HEK293 (cell line): ENCODE results near the gene NOP56.

Source experiments
- GFI1B ChIP-seq: fragments of 450-650 bp; formaldehyde crosslinking; IDR thresholded peaks from 2 replicates; pipeline ENCODE4 v1.5.1; 2016; ENCODE audit warnings: missing biosample characterization, missing genetic modification characterization
- GLIS1 ChIP-seq: fragments of 450-650 bp; formaldehyde crosslinking; IDR thresholded peaks from 2 replicates; pipeline ENCODE4 v1.5.1; 2016; ENCODE audit warnings: missing biosample characterization, missing genetic modification characterization
- SP2 ChIP-seq: fragments of 450-650 bp; formaldehyde crosslinking; IDR thresholded peaks from 2 replicates; pipeline ENCODE4 v1.5.1; 2016; ENCODE audit warnings: missing biosample characterization, missing genetic modification characterization
- ZBTB7A ChIP-seq: fragments of 450-650 bp; formaldehyde crosslinking; IDR thresholded peaks from 2 replicates; pipeline ENCODE4 v1.5.1; 2016; ENCODE audit warnings: low read depth, missing biosample characterization, missing genetic modification characterization
- ZFP37 ChIP-seq: fragments of 450-650 bp; formaldehyde crosslinking; IDR thresholded peaks from 2 replicates; pipeline ENCODE4 v1.5.1; 2016; ENCODE audit warnings: missing biosample characterization, missing genetic modification characterization
- ZFP69B ChIP-seq: fragments of 450-650 bp; formaldehyde crosslinking; IDR thresholded peaks from 2 replicates; pipeline ENCODE4 v1.5.1; 2016; ENCODE audit warnings: missing biosample characterization, missing genetic modification characterization
- ZNF132 ChIP-seq: fragments of 450-650 bp; formaldehyde crosslinking; IDR thresholded peaks from 2 replicates; pipeline ENCODE4 v1.5.1; 2017; ENCODE audit warnings: missing biosample characterization, missing genetic modification characterization, borderline replicate concordance
- ZNF175 ChIP-seq: fragments of 450-650 bp; formaldehyde crosslinking; IDR thresholded peaks from 2 replicates; pipeline ENCODE4 v1.5.1; 2016; ENCODE audit warnings: missing biosample characterization, missing genetic modification characterization
- ZNF214 ChIP-seq: fragments of 450-650 bp; formaldehyde crosslinking; IDR thresholded peaks from 2 replicates; pipeline ENCODE4 v1.5.1; 2017; ENCODE audit warnings: missing biosample characterization, mild to moderate bottlenecking, missing genetic modification characterization, borderline replicate concordance
- ZNF221 ChIP-seq: fragments of 450-650 bp; formaldehyde crosslinking; IDR thresholded peaks from 2 replicates; pipeline ENCODE4 v1.5.1; 2017; ENCODE audit warnings: missing biosample characterization, missing genetic modification characterization, borderline replicate concordance
- ZNF239 ChIP-seq: fragments of 450-650 bp; formaldehyde crosslinking; IDR thresholded peaks from 2 replicates; pipeline ENCODE4 v1.5.1; 2016; ENCODE audit warnings: missing biosample characterization, missing genetic modification characterization
- ZNF24 ChIP-seq: fragments of 450-650 bp; formaldehyde crosslinking; IDR thresholded peaks from 2 replicates; pipeline ENCODE4 v1.5.1; 2016; ENCODE audit warnings: missing biosample characterization, missing genetic modification characterization
- ZNF266 ChIP-seq: fragments of 450-650 bp; formaldehyde crosslinking; IDR thresholded peaks from 2 replicates; pipeline ENCODE4 v1.5.1; 2016; ENCODE audit warnings: missing biosample characterization, missing genetic modification characterization, low read depth
- ZNF341 ChIP-seq: fragments of 450-650 bp; formaldehyde crosslinking; IDR thresholded peaks from 2 replicates; pipeline ENCODE4; 2016; ENCODE audit warnings: low read depth, missing biosample characterization, missing genetic modification characterization
- ZNF354C ChIP-seq: fragments of 450-650 bp; formaldehyde crosslinking; IDR thresholded peaks from 2 replicates; pipeline ENCODE4 v1.5.1; 2016; ENCODE audit warnings: missing biosample characterization, missing genetic modification characterization, low read depth, borderline replicate concordance
- ZNF560 ChIP-seq: fragments of 450-650 bp; formaldehyde crosslinking; IDR thresholded peaks from 2 replicates; pipeline ENCODE4 v1.5.1; 2017; ENCODE audit warnings: missing biosample characterization, missing genetic modification characterization, borderline replicate concordance
- ZNF596 ChIP-seq: fragments of 450-650 bp; IDR thresholded peaks from 2 replicates; pipeline ENCODE4 v1.5.0; 2018; ENCODE audit warnings: missing biosample characterization, mild to moderate bottlenecking, missing genetic modification characterization, moderate library complexity
- ZNF629 ChIP-seq: fragments of 450-650 bp; formaldehyde crosslinking; IDR thresholded peaks from 2 replicates; pipeline ENCODE4 v1.5.1; 2017; ENCODE audit warnings: missing biosample characterization, missing genetic modification characterization
- ZNF791 ChIP-seq: fragments of 450-650 bp; formaldehyde crosslinking; IDR thresholded peaks from 2 replicates; pipeline ENCODE4 v1.5.1; 2016; ENCODE audit warnings: missing biosample characterization, missing genetic modification characterization
- ZXDB ChIP-seq: fragments of 450-650 bp; formaldehyde crosslinking; IDR thresholded peaks from 2 replicates; pipeline ENCODE4 v1.5.1; 2016; ENCODE audit warnings: missing biosample characterization, missing genetic modification characterization
- TF ChIP-seq, protein P1 (sequence below): fragments of 450-650 bp; formaldehyde crosslinking; conservative IDR thresholded peaks from 2 replicates; pipeline ENCODE4 v1.5.1; 2016; ENCODE audit warnings: low read depth, missing biosample characterization, missing genetic modification characterization
- TF ChIP-seq, protein P2 (sequence below): fragments of 450-650 bp; formaldehyde crosslinking; IDR thresholded peaks from 2 replicates; pipeline ENCODE4 v1.5.1; 2017; ENCODE audit warnings: missing biosample characterization, missing genetic modification characterization
- TF ChIP-seq, protein P3 (sequence below): IDR thresholded peaks from 2 replicates; pipeline ENCODE4 v1.6.1; 2011; ENCODE audit warnings: mild to moderate bottlenecking, low read depth, low read length, borderline replicate concordance
- TF ChIP-seq, protein P4 (sequence below): fragments of 450-650 bp; formaldehyde crosslinking; IDR thresholded peaks from 2 replicates; pipeline ENCODE4 v1.5.1; 2016; ENCODE audit warnings: missing biosample characterization, missing genetic modification characterization, borderline replicate concordance
- TF ChIP-seq, protein P5 (sequence below): fragments of 450-650 bp; formaldehyde crosslinking; IDR thresholded peaks from 2 replicates; pipeline ENCODE4 v1.5.1; 2016; ENCODE audit warnings: missing biosample characterization, missing genetic modification characterization
- TF ChIP-seq, protein P6 (sequence below): fragments of 450-650 bp; formaldehyde crosslinking; IDR thresholded peaks from 2 replicates; pipeline ENCODE4 v1.5.1; 2016; ENCODE audit warnings: missing biosample characterization, missing genetic modification characterization

NOP56 gene

DNA sequence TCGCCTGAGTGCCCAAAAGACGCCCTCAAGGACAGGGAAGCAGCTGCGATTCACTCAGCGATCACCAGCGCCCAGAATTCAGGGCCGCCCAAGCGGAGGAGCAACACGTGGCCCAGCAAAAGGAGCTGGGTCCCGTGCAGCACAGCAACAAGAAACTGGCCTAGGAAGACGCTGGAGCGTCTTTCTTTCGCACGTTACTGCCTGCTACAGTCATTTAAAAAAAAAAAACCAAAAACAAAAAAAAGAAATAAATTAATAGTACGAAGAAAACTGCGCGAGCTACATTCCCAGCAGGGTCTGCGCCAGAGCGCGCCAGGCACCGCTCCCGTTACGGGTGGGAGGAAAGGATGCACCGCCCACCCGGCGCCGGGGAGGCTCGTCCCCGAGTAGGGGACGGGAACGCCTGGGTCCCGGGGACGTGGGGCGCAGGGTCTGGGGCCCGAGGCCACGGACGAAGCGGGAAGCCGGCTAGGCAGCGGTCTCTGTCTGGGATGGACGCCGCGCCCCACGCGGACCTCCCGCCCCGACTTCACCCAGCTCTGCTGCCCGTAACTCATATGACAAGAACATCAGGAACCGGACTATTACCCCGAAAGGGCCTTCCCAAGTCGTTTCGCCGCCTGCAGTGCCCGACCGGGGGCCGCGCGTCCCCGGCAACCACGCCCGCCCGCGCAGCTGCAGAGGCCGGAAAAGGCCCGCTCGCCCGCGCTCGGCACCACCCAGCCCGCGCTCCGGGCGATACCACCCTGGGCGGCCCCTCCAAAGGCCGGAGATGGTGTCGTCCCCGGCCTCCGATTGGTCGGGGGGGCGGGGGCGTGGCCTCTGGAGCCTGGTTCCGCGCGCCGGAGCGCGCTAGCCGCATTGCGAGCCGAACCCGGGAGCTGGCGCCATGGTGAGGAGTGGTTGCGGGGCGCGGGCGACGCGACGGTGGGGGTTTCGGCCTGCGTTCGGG lies at the start of gene NOP56 (continued):
- TF ChIP-seq, protein P1, sequence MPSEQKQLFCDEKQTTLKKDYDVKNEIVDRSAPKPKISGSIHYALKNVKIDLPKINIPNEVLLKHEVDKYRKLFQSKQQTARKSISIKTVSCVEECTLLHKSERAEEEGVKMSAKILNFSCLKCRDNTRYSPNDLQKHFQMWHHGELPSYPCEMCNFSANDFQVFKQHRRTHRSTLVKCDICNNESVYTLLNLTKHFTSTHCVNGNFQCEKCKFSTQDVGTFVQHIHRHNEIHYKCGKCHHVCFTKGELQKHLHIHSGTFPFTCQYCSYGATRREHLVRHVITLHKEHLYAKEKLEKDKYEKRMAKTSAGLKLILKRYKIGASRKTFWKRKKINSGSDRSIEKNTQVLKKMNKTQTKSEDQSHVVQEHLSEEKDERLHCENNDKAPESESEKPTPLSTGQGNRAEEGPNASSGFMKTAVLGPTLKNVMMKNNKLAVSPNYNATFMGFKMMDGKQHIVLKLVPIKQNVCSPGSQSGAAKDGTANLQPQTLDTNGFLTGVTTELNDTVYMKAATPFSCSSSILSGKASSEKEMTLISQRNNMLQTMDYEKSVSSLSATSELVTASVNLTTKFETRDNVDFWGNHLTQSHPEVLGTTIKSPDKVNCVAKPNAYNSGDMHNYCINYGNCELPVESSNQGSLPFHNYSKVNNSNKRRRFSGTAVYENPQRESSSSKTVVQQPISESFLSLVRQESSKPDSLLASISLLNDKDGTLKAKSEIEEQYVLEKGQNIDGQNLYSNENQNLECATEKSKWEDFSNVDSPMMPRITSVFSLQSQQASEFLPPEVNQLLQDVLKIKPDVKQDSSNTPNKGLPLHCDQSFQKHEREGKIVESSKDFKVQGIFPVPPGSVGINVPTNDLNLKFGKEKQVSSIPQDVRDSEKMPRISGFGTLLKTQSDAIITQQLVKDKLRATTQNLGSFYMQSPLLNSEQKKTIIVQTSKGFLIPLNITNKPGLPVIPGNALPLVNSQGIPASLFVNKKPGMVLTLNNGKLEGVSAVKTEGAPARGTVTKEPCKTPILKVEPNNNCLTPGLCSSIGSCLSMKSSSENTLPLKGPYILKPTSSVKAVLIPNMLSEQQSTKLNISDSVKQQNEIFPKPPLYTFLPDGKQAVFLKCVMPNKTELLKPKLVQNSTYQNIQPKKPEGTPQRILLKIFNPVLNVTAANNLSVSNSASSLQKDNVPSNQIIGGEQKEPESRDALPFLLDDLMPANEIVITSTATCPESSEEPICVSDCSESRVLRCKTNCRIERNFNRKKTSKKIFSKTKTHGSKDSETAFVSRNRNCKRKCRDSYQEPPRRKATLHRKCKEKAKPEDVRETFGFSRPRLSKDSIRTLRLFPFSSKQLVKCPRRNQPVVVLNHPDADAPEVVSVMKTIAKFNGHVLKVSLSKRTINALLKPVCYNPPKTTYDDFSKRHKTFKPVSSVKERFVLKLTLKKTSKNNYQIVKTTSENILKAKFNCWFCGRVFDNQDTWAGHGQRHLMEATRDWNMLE: 0 out of 2 replicates have a peak, but pooled peaks have one; percentile 30
- TF ChIP-seq ZNF221 (tag by site-specific recombination) (no peak), ZXDB (tag by site-specific recombination) (peak; percentile 78), ZNF214 (no peak), ZNF791 (tag by site-specific recombination) (no peak), ZNF341 (tag by site-specific recombination) (peak; percentile 47; the same call in 1 of the 2 replicates), ZNF175 (tag by site-specific recombination) (no peak), SP2 (peak; percentile 73), ZNF266 (tag by site-specific recombination) (no peak), GLIS1 (tag by site-specific recombination) (peak; percentile 76), ZNF24 (tag by site-specific recombination) (peak; percentile 41; the same call in 1 of the 2 replicates), ZNF629 (tag by site-specific recombination) (0 out of 2 replicates have a peak, but pooled peaks have one; percentile 23), ZNF596 (tag by site-specific recombination) (no peak), ZBTB7A (tag by site-specific recombination) (peak; percentile 90), ZFP37 (tag by site-specific recombination) (peak; percentile 26; the same call in 1 of the 2 replicates), ZNF560 (no peak), ZNF354C (tag by site-specific recombination) (no peak), GFI1B (no peak), ZNF132 (tag by site-specific recombination) (no peak), ZFP69B (tag by site-specific recombination) (peak; percentile 69; the same call in 1 of the 2 replicates), ZNF239 (tag by site-specific recombination) (0 out of 2 replicates have a peak, but pooled peaks have one; percentile 47)
- TF ChIP-seq, protein P2, sequence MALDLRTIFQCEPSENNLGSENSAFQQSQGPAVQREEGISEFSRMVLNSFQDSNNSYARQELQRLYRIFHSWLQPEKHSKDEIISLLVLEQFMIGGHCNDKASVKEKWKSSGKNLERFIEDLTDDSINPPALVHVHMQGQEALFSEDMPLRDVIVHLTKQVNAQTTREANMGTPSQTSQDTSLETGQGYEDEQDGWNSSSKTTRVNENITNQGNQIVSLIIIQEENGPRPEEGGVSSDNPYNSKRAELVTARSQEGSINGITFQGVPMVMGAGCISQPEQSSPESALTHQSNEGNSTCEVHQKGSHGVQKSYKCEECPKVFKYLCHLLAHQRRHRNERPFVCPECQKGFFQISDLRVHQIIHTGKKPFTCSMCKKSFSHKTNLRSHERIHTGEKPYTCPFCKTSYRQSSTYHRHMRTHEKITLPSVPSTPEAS (tag by site-specific recombination): peak; percentile 51; the same call in 1 of the 2 replicates
- TF ChIP-seq, protein P3, sequence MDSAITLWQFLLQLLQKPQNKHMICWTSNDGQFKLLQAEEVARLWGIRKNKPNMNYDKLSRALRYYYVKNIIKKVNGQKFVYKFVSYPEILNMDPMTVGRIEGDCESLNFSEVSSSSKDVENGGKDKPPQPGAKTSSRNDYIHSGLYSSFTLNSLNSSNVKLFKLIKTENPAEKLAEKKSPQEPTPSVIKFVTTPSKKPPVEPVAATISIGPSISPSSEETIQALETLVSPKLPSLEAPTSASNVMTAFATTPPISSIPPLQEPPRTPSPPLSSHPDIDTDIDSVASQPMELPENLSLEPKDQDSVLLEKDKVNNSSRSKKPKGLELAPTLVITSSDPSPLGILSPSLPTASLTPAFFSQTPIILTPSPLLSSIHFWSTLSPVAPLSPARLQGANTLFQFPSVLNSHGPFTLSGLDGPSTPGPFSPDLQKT: no peak
- TF ChIP-seq, protein P4, sequence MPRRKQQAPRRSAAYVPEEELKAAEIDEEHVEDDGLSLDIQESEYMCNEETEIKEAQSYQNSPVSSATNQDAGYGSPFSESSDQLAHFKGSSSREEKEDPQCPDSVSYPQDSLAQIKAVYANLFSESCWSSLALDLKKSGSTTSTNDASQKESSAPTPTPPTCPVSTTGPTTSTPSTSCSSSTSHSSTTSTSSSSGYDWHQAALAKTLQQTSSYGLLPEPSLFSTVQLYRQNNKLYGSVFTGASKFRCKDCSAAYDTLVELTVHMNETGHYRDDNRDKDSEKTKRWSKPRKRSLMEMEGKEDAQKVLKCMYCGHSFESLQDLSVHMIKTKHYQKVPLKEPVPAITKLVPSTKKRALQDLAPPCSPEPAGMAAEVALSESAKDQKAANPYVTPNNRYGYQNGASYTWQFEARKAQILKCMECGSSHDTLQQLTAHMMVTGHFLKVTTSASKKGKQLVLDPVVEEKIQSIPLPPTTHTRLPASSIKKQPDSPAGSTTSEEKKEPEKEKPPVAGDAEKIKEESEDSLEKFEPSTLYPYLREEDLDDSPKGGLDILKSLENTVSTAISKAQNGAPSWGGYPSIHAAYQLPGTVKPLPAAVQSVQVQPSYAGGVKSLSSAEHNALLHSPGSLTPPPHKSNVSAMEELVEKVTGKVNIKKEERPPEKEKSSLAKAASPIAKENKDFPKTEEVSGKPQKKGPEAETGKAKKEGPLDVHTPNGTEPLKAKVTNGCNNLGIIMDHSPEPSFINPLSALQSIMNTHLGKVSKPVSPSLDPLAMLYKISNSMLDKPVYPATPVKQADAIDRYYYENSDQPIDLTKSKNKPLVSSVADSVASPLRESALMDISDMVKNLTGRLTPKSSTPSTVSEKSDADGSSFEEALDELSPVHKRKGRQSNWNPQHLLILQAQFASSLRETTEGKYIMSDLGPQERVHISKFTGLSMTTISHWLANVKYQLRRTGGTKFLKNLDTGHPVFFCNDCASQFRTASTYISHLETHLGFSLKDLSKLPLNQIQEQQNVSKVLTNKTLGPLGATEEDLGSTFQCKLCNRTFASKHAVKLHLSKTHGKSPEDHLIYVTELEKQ: no peak
- TF ChIP-seq, protein P5, sequence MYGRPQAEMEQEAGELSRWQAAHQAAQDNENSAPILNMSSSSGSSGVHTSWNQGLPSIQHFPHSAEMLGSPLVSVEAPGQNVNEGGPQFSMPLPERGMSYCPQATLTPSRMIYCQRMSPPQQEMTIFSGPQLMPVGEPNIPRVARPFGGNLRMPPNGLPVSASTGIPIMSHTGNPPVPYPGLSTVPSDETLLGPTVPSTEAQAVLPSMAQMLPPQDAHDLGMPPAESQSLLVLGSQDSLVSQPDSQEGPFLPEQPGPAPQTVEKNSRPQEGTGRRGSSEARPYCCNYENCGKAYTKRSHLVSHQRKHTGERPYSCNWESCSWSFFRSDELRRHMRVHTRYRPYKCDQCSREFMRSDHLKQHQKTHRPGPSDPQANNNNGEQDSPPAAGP: peak; percentile 71
- TF ChIP-seq, protein P6, sequence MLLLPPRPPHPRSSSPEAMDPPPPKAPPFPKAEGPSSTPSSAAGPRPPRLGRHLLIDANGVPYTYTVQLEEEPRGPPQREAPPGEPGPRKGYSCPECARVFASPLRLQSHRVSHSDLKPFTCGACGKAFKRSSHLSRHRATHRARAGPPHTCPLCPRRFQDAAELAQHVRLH (tag by site-specific recombination): no peak
